H7 (cell line): ENCODE measurements around the gene SLC16A3. TPM values are rescaled to one million over a fixed set of nuclear protein-coding genes. Genes with fewer than 3 reads are reported as not detected.
A peak's percentile ranks its signal among the peaks of the same experiment; 100 is the strongest.

ENCODE experiments used
- DNase-seq: peaks from one replicate; pipeline ENCODE4 v3.0.0; 2012
- H3K27me3 ChIP-seq: 2 replicates; pipeline ENCODE4 v1.6.0; 2011; ENCODE audit warnings: mild to moderate bottlenecking, low read length; ENCODE audit not compliant: control insufficient read depth, insufficient read depth
- H3K36me3 ChIP-seq: replicated peaks from 2 replicates; pipeline ENCODE4 v1.5.1; 2011; ENCODE audit warnings: low read length; ENCODE audit not compliant: control insufficient read depth, insufficient read depth
- H3K4me3 ChIP-seq: 2 replicates; pipeline ENCODE4 v1.5.1; 2011; ENCODE audit warnings: low read depth, mild to moderate bottlenecking, control low read depth, low read length, moderate library complexity; ENCODE audit not compliant: insufficient read depth
- total RNA-seq: library from RNA; depleted of rRNA; stranded (reverse); fragments of >200 nt; shearing (Covaris generic); gene quantifications from 2 replicates; pipeline ENCODE4 v1.2.3, GENCODE V29; 2014; rRNA removed

Gene SLC16A3
- total RNA-seq, 1 experiment from 2014 or later: 31.2 TPM

DNA sequence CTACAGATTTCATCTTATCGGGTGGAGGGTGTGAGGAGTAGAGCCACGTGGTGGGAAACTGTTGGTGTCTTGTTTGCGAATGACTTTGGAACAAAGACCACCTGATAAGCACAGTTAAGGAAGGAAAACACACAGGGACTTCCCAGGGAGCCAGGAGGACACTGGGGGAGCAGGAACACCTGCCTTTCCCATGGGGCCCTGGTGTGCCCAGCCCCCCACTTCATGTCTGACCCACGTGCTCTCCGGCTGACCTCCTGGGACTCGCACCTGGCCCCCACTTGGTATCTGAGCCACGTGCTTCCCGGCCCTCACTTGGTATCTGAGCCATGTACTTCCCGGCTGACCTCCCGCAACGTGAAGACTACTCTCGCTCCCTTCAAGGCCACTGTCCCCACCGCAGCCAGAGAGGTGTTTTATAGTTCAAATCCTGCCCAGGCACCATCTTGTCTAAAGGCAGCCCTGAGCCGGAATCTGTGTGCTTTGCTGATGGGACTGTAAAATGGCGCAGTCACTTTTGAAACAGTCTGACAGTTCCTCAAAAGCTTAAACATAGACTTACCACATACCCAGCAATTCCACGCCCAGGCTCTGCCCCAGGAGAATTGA is 50.0 kb downstream of the SLC16A3 start:
- no peak overlapping the region for H3K4me3 ChIP-seq
- no peaks in the 10 kb centered on the region for H3K36me3 ChIP-seq
- DNase-seq: peak; percentile 50
- H3K27me3 ChIP-seq: no peaks in the 10 kb centered on the region

GRCh38 chr17:82280537-82280936 is 51.7 kb downstream of the SLC16A3 start:
- no peak for DNase-seq
- no peaks in the 10 kb centered on the region for H3K36me3 ChIP-seq
- H3K4me3 ChIP-seq: no peak overlapping the region
- no peaks in the 10 kb centered on the region for H3K27me3 ChIP-seq

DNA sequence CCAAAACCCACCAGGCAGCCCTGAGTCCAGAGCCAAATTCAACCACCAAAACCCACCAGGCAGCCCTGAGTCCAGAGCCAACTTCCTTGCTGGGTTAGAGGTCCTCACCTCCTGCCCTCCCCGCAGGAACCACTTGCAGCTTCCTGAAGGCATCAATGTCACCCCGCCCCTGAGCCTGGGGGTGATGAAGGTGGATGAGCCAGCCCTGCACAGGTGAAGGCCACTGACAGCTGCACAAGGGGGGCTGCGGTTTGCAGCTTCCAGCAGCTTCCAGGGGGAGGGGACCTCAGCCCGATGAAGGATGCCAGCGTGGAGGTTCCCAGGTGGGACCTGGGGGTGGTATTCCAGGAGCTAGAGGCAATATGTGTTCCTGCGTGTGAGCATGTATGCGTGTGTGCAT is 52.2 kb downstream of the SLC16A3 start:
- Histone ChIP-seq H3K4me3 (no peak overlapping the region), H3K36me3 (no peaks in the 10 kb centered on the region)
- DNase-seq: peak; percentile 58

DNA sequence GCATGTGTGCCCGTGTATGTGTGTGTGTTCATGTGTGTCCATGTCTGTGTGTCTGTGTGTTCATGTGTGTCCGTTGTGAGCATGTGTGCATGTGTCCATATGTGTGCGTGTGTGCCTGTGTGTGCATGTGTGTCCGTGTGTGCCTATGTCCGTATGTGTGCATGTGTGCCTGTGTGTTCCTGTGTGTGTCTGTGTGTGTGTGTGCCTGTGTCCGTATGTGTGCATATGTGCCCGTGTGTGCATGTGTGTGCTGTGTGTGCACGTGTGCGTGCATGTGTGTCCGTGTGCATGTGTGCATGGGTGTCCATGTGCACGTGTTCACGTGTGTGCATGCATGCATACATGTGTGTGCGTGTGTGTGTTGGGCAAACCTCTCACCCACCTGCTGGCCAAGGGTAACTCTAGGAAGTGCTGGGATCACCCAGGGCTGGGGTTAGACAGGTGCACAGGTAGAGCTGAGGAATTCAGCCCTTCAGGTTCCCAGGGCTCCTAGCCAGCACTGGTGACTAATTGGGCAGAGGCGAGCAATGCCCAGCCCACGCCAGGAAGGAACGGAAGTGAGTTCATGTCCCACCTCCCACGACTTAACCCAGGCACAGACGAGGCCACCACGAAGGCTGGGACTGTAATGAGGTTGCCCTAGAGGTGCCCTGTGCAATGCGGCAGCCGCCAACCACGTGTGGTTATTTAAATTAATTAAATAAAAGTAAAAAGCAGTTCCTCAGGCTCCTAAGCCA is 52.8 kb downstream of the SLC16A3 start:
- H3K4me3 ChIP-seq: no peak overlapping the region
- no peaks in the 10 kb centered on the region for H3K36me3 ChIP-seq
- H3K27me3 ChIP-seq: no peaks in the 10 kb centered on the region
- DNase-seq: no peak

More for the DNA sequence above, 52.2 kb downstream of the SLC16A3 start:
- H3K27me3 ChIP-seq: no peaks in the 10 kb centered on the region

DNA sequence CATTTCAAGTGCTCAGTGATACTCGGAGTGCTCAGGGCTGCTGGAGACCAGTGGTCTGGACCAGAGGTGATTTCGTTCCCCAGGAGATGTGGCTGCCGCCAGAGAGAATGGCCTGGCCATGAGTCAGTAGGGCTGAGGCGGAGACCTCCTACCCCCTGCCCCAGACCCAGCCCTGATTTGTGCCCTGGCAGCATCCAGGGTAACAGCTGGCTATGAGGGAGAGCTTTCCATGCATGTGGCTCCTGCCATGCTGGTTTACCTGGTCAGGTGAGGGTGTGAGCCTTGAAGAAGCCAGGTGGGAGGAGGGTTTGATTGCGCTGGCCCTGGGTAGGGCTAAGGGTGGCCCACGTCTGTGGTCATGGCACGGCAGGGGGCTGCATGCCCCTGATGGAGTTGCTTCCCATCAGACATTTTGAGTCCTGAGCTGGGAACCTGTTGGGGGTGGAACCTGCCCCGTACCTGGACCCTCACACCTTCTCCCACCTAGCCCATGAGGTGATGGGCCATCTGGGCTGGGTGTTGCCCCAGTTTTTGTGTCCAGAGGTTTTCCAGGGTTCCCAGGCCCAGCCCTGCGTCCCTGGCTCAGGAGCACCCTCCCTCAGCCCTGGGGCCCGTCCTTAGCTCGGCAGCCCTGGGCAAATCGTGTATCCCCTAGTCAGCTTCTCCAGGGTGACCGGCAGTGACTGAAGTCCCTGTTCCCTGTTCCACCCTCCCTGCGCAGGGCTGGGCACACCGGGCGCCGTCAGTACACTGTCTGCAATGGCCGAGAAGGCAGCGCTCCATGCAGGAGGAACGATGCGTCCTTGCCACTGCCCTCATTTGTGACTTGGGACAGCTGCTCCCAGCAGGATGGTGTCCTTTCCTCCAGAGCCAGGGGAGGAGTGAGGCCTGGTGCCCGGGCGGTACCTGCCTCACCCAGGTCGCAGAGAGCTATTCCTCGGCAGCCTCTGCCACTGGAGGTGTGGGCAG is 53.7 kb downstream of the SLC16A3 start:
- DNase-seq: no peak
- no peaks in the 10 kb centered on the region for H3K27me3 ChIP-seq

DNA sequence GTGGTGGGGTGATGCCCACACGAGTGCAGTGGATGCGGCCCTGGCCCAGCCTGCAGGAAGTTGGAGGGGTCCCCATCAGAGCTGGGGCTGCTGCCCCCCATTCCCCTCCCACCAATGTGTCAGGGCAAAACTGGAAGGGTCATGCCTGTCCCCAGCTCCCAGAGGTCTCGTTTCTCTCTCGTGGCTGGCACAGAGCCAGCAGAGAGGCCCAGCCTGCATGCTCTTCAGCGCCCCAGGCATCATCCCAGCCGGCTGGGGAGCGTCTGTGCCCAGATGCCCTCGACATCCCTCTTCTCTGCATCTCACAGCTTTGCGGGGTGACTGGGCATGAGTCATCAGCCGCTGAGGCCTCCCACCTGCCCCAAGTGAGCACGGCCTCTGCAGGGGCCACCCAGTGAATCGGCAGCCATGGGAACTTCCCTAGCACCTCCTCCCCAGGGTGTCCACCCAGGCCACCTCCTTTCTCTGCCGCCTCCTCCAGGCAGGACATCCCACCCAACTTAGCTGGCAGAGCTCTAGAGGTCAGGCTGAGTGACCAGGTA is 54.4 kb downstream of the SLC16A3 start:
- H3K4me3 ChIP-seq: no peak overlapping the region
- no peak for DNase-seq
- no peaks in the 10 kb centered on the region for H3K27me3 ChIP-seq
- H3K36me3 ChIP-seq: no peaks in the 10 kb centered on the region

More for the DNA sequence above, 53.7 kb downstream of the SLC16A3 start:
- Histone ChIP-seq H3K36me3 (no peaks in the 10 kb centered on the region), H3K4me3 (no peak overlapping the region)

DNA sequence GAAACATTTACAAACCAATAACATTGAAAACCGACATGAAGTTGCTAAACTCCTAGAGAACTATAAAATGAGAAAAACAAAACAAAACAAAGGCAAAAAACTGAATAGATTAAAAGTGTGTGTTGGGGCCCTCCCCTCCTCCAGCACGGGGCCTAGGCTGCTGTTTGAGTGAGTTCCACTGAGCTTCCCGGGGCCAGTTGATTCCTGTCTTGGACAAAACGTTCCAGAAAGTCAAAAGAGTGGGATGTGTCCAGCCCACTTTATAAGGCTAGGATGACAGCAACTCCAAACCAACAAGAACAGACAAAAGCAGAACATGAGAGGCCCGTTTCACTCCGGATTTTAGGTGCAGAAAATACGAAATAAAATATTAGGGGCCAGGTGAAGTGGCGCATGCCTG is 56.3 kb downstream of the SLC16A3 start:
- DNase-seq: no peak
- Histone ChIP-seq H3K4me3 (no peak overlapping the region), H3K27me3 (no peaks in the 10 kb centered on the region), H3K36me3 (no peaks in the 10 kb centered on the region)

DNA sequence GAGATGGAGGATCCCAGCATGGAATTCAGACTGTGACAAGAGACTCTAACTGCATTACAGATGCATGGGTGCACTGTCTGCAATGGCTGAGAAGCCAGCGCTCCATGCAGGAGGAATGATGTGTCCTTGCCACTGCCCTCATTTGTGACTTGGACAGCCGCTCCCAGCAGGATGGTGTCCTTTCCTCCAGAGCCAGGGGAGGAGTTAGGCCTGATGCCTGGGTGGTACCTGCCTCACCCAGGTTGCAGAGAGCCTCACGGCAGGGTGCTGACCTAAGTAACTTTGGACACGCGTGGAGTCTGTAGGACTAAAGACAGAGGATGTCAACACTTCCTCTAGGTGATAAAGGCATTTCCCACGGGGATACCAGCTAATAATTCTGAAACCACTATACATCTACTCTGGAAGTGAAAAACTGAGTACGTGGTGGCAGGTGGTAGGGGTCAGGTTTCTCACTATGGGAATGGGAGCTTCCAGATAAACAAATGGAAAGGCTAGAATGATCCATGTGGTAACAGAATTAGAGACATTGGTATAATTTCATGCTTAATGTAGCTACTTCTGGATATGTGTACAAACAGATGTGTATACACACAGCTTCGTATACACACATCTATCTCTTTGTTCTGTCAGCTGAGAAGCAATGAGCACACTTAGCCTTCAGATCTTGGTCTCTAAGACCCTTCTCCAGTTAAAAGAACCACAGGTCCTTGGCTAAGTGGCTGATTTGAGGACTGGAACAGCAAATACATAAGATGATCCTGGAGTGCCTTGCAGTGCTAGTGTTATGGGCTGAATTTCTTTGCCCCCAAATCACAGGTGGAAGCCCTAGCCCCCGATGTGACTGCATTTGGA is 58.4 kb downstream of the SLC16A3 start:
- Histone ChIP-seq H3K27me3 (no peaks in the 10 kb centered on the region), H3K36me3 (no peaks in the 10 kb centered on the region), H3K4me3 (no peak overlapping the region)
- no peak for DNase-seq

DNA sequence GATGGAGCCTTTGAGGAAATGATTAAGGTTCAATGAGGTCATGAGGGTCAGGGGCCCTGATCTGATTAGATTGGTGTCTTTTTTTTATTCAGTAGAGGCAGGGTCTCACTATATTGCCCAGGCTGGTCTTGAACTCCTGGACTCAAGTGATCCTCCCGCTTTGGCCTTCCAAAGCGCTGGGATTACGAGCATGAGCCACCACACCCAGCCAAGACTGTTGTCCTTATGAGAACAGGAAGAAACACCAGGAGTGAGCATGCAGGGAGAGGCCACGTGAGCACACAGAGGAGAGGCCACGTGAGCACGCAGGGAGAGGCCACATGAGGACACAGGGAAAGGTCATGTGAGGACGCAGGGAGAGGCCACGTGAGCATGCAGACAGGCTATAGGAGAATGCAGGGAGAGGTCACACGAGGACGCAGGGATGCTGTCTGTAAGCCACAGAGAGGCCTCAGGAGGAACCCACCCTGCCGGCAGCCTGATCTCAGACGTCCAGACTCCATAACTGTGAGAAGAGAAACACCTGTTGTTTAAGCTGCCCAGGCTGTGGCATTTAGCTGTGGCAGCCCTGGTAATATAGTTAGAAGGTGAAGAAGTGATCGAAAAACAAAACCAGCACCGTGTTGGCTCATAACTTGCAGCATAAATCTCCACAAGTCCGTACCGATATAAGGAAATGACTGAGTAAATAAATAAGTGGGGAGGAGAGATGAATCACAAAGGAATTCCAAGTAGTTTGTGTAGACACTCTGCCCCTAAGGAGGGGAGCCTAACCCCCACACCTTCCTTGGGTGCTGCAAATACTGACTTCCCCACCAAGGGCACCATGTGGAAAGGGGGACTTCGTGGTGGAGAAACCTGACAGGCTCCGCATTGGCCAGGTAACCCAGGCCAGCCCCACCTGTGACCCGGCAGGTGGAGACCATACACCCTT is 59.3 kb downstream of the SLC16A3 start:
- Histone ChIP-seq H3K4me3 (no peak overlapping the region), H3K36me3 (no peaks in the 10 kb centered on the region), H3K27me3 (no peaks in the 10 kb centered on the region)
- no peak for DNase-seq

Other genes with a start within 250 kb of the SLC16A3 start
- 171 and 247 TPM in 2 replicates for gene CENPX, start 206.2 kb upstream of the SLC16A3 start, total RNA-seq
- gene LRRC45, start 205.7 kb upstream of the SLC16A3 start, total RNA-seq: 45.2 and 46.5 TPM in 2 replicates
- 155 and 175 TPM in 2 replicates for gene RAC3, start 197.4 kb upstream of the SLC16A3 start, total RNA-seq
- 72.7 and 110 TPM in 2 replicates for gene DCXR, start 191.3 kb upstream of the SLC16A3 start, total RNA-seq
- gene RFNG, start 177.2 kb upstream of the SLC16A3 start, total RNA-seq: 43.0 and 50.8 TPM in 2 replicates
- 205 and 248 TPM in 2 replicates for gene GPS1, start 177.1 kb upstream of the SLC16A3 start, total RNA-seq
- gene DUS1L, start 163.2 kb upstream of the SLC16A3 start, total RNA-seq: 114 and 129 TPM in 2 replicates
- gene FASN, start 130.8 kb upstream of the SLC16A3 start, total RNA-seq: 201 and 257 TPM in 2 replicates
- 3.7 and 6.0 TPM in 2 replicates for gene CCDC57, start 16.2 kb upstream of the SLC16A3 start, total RNA-seq
- gene CSNK1D, start 44.7 kb downstream of the SLC16A3 start, total RNA-seq: 31.7 and 37.3 TPM in 2 replicates
- 0.38 and 1.7 TPM in 2 replicates for gene CD7, start 88.6 kb downstream of the SLC16A3 start, total RNA-seq
- 0.44 and 0.94 TPM in 2 replicates for gene SECTM1, start 104.7 kb downstream of the SLC16A3 start, total RNA-seq
- 1.1 and 1.9 TPM in 2 replicates for gene TEX19, start 130.2 kb downstream of the SLC16A3 start, total RNA-seq
- not detected in 2 replicates for gene UTS2R, start 142.7 kb downstream of the SLC16A3 start, total RNA-seq
- 16.6 and 24.6 TPM in 2 replicates for gene HEXD, start 189.3 kb downstream of the SLC16A3 start, total RNA-seq
- 26.2 and 28.6 TPM in 2 replicates for gene OGFOD3, start 189.5 kb downstream of the SLC16A3 start, total RNA-seq
- gene CYBC1, start 221.7 kb downstream of the SLC16A3 start, total RNA-seq: 62.8 and 76.1 TPM in 2 replicates
- gene NARF, start 229.7 kb downstream of the SLC16A3 start, total RNA-seq: 42.2 and 49.9 TPM in 2 replicates